GM12878 (cell line): ENCODE data around the gene AIFM1. TPM values are rescaled to one million over a fixed set of nuclear protein-coding genes. Genes with fewer than 3 reads are reported as not detected.

Source experiments
- ATAC-seq: fragments of 200-7000 bp; cut with Tn5 transposase; 3 replicates; pipeline ENCODE4 v1.9.1; 2020; ENCODE audit warnings: mild to moderate bottlenecking, moderate library complexity
- BruUV-seq: library from RNA; stranded (reverse); fragments of 400-500 nt; replicated peaks from 2 replicates; lab custom pipeline; 2021; lab: Mats Ljungman, UMichigan
- CTCF ChIA-PET: fragments of 300-600 bp; sonication (Branson Sonifier 250); formaldehyde crosslinking; extraction: SDS; loops from one replicate; lab custom pipeline; 2021; ENCODE audit warnings: inconsistent platforms; lab: Yijun Ruan, JAX
- POLR2A ChIA-PET: fragments of 350-600 bp; formaldehyde crosslinking; extraction: SDS; loops from one replicate; lab custom pipeline; 2021; ENCODE audit warnings: inconsistent platforms; lab: Charles Lee
- RAD21 ChIA-PET: fragments of 300-600 bp; sonication (Branson Sonifier 250); formaldehyde crosslinking; loops from one replicate; lab custom pipeline; 2023; ENCODE audit warnings: antibody characterized with exemption; ENCODE audit not compliant: unreplicated experiment; lab: Charles Lee
- SMC1A ChIA-PET: fragments of 300-600 bp; sonication (Branson Sonifier 250); formaldehyde crosslinking; loops from one replicate; lab custom pipeline; 2023; ENCODE audit not compliant: unreplicated experiment, uncharacterized antibody; lab: Charles Lee
- DNase-seq: peaks from one replicate; pipeline ENCODE4 v3.0.0-alpha.2; 2011; ENCODE audit warnings: low read depth, low spot score
- FAIRE-seq: peaks from 3 replicates; lab custom pipeline; 2011; peaks lifted over from hg19 to GRCh38; lab: Jason Lieb, UNC
- H2AFZ ChIP-seq: 2 replicates; pipeline ENCODE4 v1.6.0; 2011; ENCODE audit warnings: low read depth, low read length, control low read depth; ENCODE audit not compliant: control insufficient read depth
- H3K27ac ChIP-seq: 2 replicates; pipeline ENCODE4 v1.5.1; 2011; ENCODE audit warnings: control low read depth; ENCODE audit not compliant: control insufficient read depth, insufficient read depth
- H3K27me3 ChIP-seq, 2 experiments: replicated peaks in 1 of 2; 2 replicates each; pipeline versions ENCODE4 v1.6.0 to v1.6.1; 2011; ENCODE audit warnings: low read length in 1 of 2; ENCODE audit not compliant: control insufficient read depth in 2 of 2, insufficient read depth in 2 of 2
- H3K36me3 ChIP-seq, 2 experiments: 2 replicates each; pipeline ENCODE4 v1.5.1; 2011; ENCODE audit warnings: low read length in 1 of 2; ENCODE audit not compliant: control insufficient read depth in 2 of 2, insufficient read depth in 2 of 2
- H3K4me1 ChIP-seq: 2 replicates; pipeline ENCODE4 v1.6.1; 2011; ENCODE audit warnings: mild to moderate bottlenecking, low read length, moderate library complexity, mixed read lengths; ENCODE audit not compliant: control insufficient read depth, insufficient read depth
- H3K4me2 ChIP-seq: 2 replicates; pipeline ENCODE4 v1.6.0; 2011; ENCODE audit warnings: control low read depth; ENCODE audit not compliant: control insufficient read depth, insufficient read depth
- H3K4me3 ChIP-seq: fragments of 200-600 bp; sonication (generic); 2 replicates; pipeline ENCODE4 v1.5.1; 2016
- H3K79me2 ChIP-seq: 2 replicates; pipeline ENCODE4 v1.6.0; 2011; ENCODE audit warnings: low read length; ENCODE audit not compliant: control insufficient read depth, insufficient read depth
- H3K9ac ChIP-seq: 2 replicates; pipeline ENCODE4 v1.8.0; 2011; ENCODE audit warnings: low read length, control low read depth, mixed read lengths; ENCODE audit not compliant: control insufficient read depth, insufficient read depth
- H3K9me3 ChIP-seq: replicated peaks from 3 replicates; pipeline ENCODE4 v1.5.1; 2011; ENCODE audit warnings: mild to moderate bottlenecking, low read length; ENCODE audit not compliant: control insufficient read depth, insufficient read depth
- H4K20me1 ChIP-seq: 2 replicates; pipeline ENCODE4 v1.6.0; 2011; ENCODE audit not compliant: control insufficient read depth, insufficient read depth
- KLF5 ChIP-seq: fragments of 450-650 bp; IDR thresholded peaks from 2 replicates; pipeline ENCODE4 v1.6.1; 2014; ENCODE audit warnings: mild to moderate bottlenecking; ENCODE audit not compliant: partially characterized antibody
- RCOR1 ChIP-seq: conservative IDR thresholded peaks from 2 replicates; pipeline ENCODE4 v1.6.1; 2012; ENCODE audit warnings: low read depth, low read length, improper control_type of control experiment
- SPI1 ChIP-seq: IDR thresholded peaks from 2 replicates; pipeline ENCODE4 v1.6.1; 2011; ENCODE audit warnings: low read depth, mild to moderate bottlenecking, low read length, moderate library complexity, borderline replicate concordance; ENCODE audit not compliant: insufficient read depth
- SREBF2 ChIP-seq: IDR thresholded peaks from 2 replicates; pipeline ENCODE4 v1.6.1; 2012; ENCODE audit warnings: mild to moderate bottlenecking, low read length
- ZNF622 ChIP-seq: fragments of 450-650 bp; IDR thresholded peaks from 2 replicates; pipeline ENCODE4 v1.6.1; 2017; ENCODE audit warnings: mild to moderate bottlenecking, inconsistent platforms
- WGBS: methylation state at CpG from one replicate; pipeline ENCODE4 v1.1.6; 2016; ENCODE audit warnings: low lambda C conversion rate; ENCODE audit not compliant: insufficient replicate concordance, insufficient coverage; ENCODE audit errors: missing lambda C conversion rate; 5-methylcytosine and 5-hydroxymethylcytosine counted together
- in situ Hi-C: fragments of 300-500 bp; cut with MboI; formaldehyde crosslinking; loops from 9 replicates; pipeline ENCODE4 v1.14.3; 2018; ENCODE audit warnings: mixed read lengths
- intact Hi-C: fragments of 100-400 bp; cut with micrococcal nuclease; formaldehyde crosslinking; loops from one replicate; pipeline ENCODE4 v1.14.2; 2022; ENCODE audit not compliant: unreplicated experiment
- polyA plus RNA-seq, 11 experiments: library from polyadenylated mRNA; depleted of rRNA in 4 of 11; unstranded in 6 of 11; stranded (reverse) in 5 of 11; fragments of >200 nt; fragmentation: Nextera tagmentation in 4 of 11; fragmentation: Illumina TruSeq in 1 of 11; extraction: Ambion mirVana in 4 of 11; extraction: Trizol in 1 of 11; gene quantifications; 1 replicate in 1 of 11; 2 replicates in 10 of 11; pipeline versions ENCODE4 v1.2.1 to v1.2.3, GENCODE V29; 2011 to 2016; ENCODE audit warnings: inconsistent platforms in 2 of 11, missing spikeins in 2 of 11, low read depth in 1 of 11
- total RNA-seq, 4 experiments: library from RNA; depleted of rRNA in 3 of 4; stranded (reverse); fragments of >200 nt in 3 of 4; fragmentation: Illumina TruSeq in 1 of 4; extraction: Trizol in 1 of 4; gene quantifications; 2 replicates each; pipeline versions ENCODE4 v1.2.1 to v1.2.3, GENCODE V29; 2013 to 2021
- TF ChIP-seq, protein P1 (sequence below): fragments of 450-650 bp; IDR thresholded peaks from 2 replicates; pipeline ENCODE4 v1.6.1; 2017; ENCODE audit warnings: mild to moderate bottlenecking, low read depth, inconsistent platforms; ENCODE audit not compliant: poor library complexity, severe bottlenecking
- TF ChIP-seq, protein P2 (sequence below): fragments of 450-650 bp; IDR thresholded peaks from 2 replicates; pipeline ENCODE4 v1.6.1; 2016; ENCODE audit warnings: mild to moderate bottlenecking
- TF ChIP-seq, protein P3 (sequence below): IDR thresholded peaks from 2 replicates; pipeline ENCODE4 v1.6.1; 2011; ENCODE audit warnings: low read depth, low read length, improper control_type of control experiment, borderline replicate concordance

The AIFM1 gene
- total and polyA plus RNA-seq, 10 of the 15 experiments (the other 5 are each of a cell fraction or from before 2014, with no cell fraction given) = 44.2 to 121 (median 80.0) TPM

DNA sequence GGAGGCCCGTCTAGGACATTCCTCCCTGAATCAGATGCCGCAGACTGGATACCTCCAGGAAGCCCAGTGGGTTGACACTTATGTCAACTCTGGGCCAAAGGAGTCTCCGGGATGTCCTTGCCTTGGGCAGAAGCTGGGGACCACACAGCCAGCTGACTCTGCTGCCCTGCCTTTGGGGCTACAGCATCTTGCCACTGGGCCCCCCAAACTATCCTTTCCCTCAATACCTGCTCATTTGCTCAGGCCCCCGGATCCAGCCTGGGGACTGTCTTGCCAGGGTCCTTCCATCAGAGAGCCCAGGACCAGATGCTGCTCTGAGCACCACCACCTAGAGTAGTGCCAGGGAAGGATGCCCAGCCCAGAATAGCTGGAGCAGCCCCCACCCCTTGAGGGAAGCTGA lies 25.2 kb upstream of the AIFM1 start (continued):
- TF ChIP-seq KLF5 (no peak), ZNF622 (no peak)
- TF ChIP-seq, protein P1, sequence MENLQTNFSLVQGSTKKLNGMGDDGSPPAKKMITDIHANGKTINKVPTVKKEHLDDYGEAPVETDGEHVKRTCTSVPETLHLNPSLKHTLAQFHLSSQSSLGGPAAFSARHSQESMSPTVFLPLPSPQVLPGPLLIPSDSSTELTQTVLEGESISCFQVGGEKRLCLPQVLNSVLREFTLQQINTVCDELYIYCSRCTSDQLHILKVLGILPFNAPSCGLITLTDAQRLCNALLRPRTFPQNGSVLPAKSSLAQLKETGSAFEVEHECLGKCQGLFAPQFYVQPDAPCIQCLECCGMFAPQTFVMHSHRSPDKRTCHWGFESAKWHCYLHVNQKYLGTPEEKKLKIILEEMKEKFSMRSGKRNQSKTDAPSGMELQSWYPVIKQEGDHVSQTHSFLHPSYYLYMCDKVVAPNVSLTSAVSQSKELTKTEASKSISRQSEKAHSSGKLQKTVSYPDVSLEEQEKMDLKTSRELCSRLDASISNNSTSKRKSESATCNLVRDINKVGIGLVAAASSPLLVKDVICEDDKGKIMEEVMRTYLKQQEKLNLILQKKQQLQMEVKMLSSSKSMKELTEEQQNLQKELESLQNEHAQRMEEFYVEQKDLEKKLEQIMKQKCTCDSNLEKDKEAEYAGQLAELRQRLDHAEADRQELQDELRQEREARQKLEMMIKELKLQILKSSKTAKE = no peak
- TF ChIP-seq, protein P2, sequence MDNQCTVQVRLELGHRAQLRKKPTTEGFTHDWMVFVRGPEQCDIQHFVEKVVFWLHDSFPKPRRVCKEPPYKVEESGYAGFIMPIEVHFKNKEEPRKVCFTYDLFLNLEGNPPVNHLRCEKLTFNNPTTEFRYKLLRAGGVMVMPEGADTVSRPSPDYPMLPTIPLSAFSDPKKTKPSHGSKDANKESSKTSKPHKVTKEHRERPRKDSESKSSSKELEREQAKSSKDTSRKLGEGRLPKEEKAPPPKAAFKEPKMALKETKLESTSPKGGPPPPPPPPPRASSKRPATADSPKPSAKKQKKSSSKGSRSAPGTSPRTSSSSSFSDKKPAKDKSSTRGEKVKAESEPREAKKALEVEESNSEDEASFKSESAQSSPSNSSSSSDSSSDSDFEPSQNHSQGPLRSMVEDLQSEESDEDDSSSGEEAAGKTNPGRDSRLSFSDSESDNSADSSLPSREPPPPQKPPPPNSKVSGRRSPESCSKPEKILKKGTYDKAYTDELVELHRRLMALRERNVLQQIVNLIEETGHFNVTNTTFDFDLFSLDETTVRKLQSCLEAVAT = no peak

DNA sequence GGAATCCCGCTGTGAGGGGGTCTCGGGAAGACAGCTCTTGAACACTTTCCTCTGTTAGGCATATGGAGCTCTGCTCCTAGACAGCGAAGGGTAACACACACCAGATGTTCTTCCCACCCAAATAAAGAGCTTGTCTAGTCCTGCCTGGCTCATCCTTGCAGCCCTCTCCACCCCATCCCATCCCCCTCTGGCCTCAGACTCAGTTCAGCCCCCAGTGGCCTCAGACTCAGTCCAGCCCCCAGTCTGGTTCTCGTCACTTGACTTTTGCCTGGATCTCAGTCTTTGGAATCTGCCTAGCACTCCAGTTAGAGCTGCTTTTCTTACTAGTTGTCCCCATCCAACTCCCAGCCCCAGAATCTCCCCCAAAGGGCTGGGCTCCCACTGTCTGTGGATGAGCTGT lies 21.0 kb upstream of the AIFM1 start:
- BruUV-seq = no TSS peak
- intact Hi-C loops = no loop called here
- CTCF ChIA-PET = interaction anchor here (0.8 to 1.5 kb wide), 8 partner anchors 10 to 261 kb away, joined by 3 to 11 read pairs (median 3); no protein-coding TSS in a partner anchor
- FAIRE-seq (no peak), DNase-seq (no peak), ATAC-seq (no peak)
- 71% methylated on average over 4 of the region's 4 CpGs for WGBS
- no peak overlapping the region for H3K4me2 ChIP-seq
- peaks cover 7% of the 10 kb centered on the region for H3K4me1 ChIP-seq
- in situ Hi-C loops = loop anchor here (25.0 kb wide), 1 partner anchor 574 kb away; no protein-coding TSS in a partner anchor
- H3K79me2 ChIP-seq = no peaks in the 10 kb centered on the region
- H3K27ac ChIP-seq = no peak overlapping the region
- no peak overlapping the region for H2AFZ ChIP-seq
- no peaks in the 10 kb centered on the region for H4K20me1 ChIP-seq
- 0 out of 4 replicates have a peak, but pooled peaks cover 0 to 3% of the 10 kb centered on the region in 2 experiments for H3K36me3 ChIP-seq
- no peak overlapping the region for H3K9ac ChIP-seq
- TF ChIP-seq SPI1 (no peak), SREBF2 (no peak), RCOR1 (no peak)
- TF ChIP-seq, protein P3, sequence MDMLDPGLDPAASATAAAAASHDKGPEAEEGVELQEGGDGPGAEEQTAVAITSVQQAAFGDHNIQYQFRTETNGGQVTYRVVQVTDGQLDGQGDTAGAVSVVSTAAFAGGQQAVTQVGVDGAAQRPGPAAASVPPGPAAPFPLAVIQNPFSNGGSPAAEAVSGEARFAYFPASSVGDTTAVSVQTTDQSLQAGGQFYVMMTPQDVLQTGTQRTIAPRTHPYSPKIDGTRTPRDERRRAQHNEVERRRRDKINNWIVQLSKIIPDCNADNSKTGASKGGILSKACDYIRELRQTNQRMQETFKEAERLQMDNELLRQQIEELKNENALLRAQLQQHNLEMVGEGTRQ = no peak
- no peak overlapping the region for H3K4me3 ChIP-seq
- SMC1A ChIA-PET = interaction anchor here (0.9 to 9.3 kb wide), 3 partner anchors 11 to 126 kb away, joined by 3 to 69 read pairs (median 4); no protein-coding TSS in a partner anchor
- H3K27me3 ChIP-seq = no peaks in the 10 kb centered on the region
- POLR2A ChIA-PET = interaction anchor here (0.7 to 2.1 kb wide), 3 partner anchors 11 to 163 kb away, joined by 5 to 8 read pairs (median 6); no protein-coding TSS in a partner anchor
- RAD21 ChIA-PET = interaction anchor here (1.3 to 1.8 kb wide), 4 partner anchors 10 to 126 kb away, joined by 5 to 7 read pairs (median 6); no protein-coding TSS in a partner anchor
- no peaks in the 10 kb centered on the region; the same call in 2 of the 3 replicates for H3K9me3 ChIP-seq
